Measurements from ENCODE around the gene PRLHR.

PRLHR gene

DNA sequence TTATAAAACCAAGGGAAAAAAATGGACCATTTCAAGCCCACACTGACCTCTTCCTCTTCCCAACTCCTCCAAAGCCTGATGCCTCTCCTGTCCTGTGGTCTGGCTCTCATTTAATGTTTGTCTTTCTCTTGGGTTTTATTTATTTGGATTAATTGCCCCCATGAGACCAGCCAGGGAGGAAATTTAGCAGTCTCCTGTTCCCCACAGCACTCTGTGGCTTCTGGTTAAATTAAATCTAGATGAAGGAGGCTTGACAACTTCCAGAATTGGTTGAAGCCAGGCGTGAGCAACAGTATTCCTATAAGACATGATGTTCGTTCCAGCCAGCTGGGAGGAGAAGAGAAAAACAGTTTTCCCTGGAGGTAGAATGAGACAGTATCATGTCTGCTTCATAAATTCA, 15.1 kb upstream of the PRLHR start:
- Histone ChIP-seq H3K14ac (ENCODE audit: low read length) (no peak overlapping the region), H3K4me1 (ENCODE audit: control insufficient read depth in 1 of 2, insufficient read depth in 2 of 2, low read length in 2 of 2) (no peaks in the 10 kb centered on the region), H2AFZ (ENCODE audit: insufficient read depth, low read length, poor library complexity) (no peak overlapping the region), H3K18ac (ENCODE audit: low read length) (no peak overlapping the region), H4K91ac (ENCODE audit: low read depth, low read length) (no peak overlapping the region), H2AK5ac (ENCODE audit: low read length) (no peak overlapping the region), H3K79me2 (ENCODE audit: control insufficient read depth, insufficient read depth, low read length, poor library complexity) (no peaks in the 10 kb centered on the region), H2BK5ac (ENCODE audit: low read depth, low read length, poor library complexity) (no peak overlapping the region), H3K4me2 (ENCODE audit: low read length) (no peak overlapping the region), H2BK12ac (ENCODE audit: low read length) (no peak overlapping the region), H3K9me3 (ENCODE audit: insufficient read depth, low read depth, low read length) (peaks cover 9% of the 10 kb centered on the region), H3K23ac (ENCODE audit: low read length) (no peak overlapping the region), H3K4me3 (ENCODE audit: low read depth, low read length) (no peak overlapping the region), H3K27me3 (ENCODE audit: insufficient read depth, low read length) (no peaks in the 10 kb centered on the region), H3K9ac (ENCODE audit: low read length) (no peak overlapping the region), H3K27ac (ENCODE audit: low read depth, low read length) (no peak overlapping the region), H4K8ac (ENCODE audit: low read depth, low read length) (no peak overlapping the region), H3K79me1 (ENCODE audit: low read length) (no peaks in the 10 kb centered on the region), H2BK120ac (ENCODE audit: insufficient read depth, low read length, poor library complexity) (no peak overlapping the region), H3K4ac (ENCODE audit: low read depth, low read length) (no peak overlapping the region), H4K12ac (ENCODE audit: low read depth, low read length) (no peak overlapping the region), H3K36me3 (ENCODE audit: control insufficient read depth in 1 of 2, insufficient read depth in 2 of 2, low read length in 2 of 2) (no peaks in the 10 kb centered on the region)
- DNase-seq: no peak
- no CpG with 5 or more reads among the region's 2 CpGs for WGBS (ENCODE audit: extremely low coverage, insufficient coverage, insufficient read length)

- Histone ChIP-seq H3K4me3 (ENCODE audit: low read depth, low read length) (peak overlapping the region; percentile 6), H2BK5ac (ENCODE audit: low read depth, low read length, poor library complexity) (no peak overlapping the region), H3K79me2 (ENCODE audit: control insufficient read depth, insufficient read depth, low read length, poor library complexity) (no peaks in the 10 kb centered on the region), H4K12ac (ENCODE audit: low read depth, low read length) (no peak overlapping the region), H2AK5ac (ENCODE audit: low read length) (no peak overlapping the region), H3K27ac (ENCODE audit: low read depth, low read length) (no peak overlapping the region), H3K9me3 (ENCODE audit: insufficient read depth, low read depth, low read length) (peaks cover 9% of the 10 kb centered on the region), H3K9ac (ENCODE audit: low read length) (no peak overlapping the region), H3K4me2 (ENCODE audit: low read length) (no peak overlapping the region), H3K23ac (ENCODE audit: low read length) (no peak overlapping the region), H3K79me1 (ENCODE audit: low read length) (no peaks in the 10 kb centered on the region), H3K14ac (ENCODE audit: low read length) (no peak overlapping the region), H3K4me1 (ENCODE audit: control insufficient read depth in 1 of 2, insufficient read depth in 2 of 2, low read length in 2 of 2) (no peaks in the 10 kb centered on the region), H3K18ac (ENCODE audit: low read length) (no peak overlapping the region), H4K91ac (ENCODE audit: low read depth, low read length) (no peak overlapping the region), H2BK120ac (ENCODE audit: insufficient read depth, low read length, poor library complexity) (no peak overlapping the region), H3K27me3 (ENCODE audit: insufficient read depth, low read length) (no peaks in the 10 kb centered on the region), H2BK12ac (ENCODE audit: low read length) (no peak overlapping the region), H3K4ac (ENCODE audit: low read depth, low read length) (no peak overlapping the region), H3K36me3 (ENCODE audit: control insufficient read depth in 1 of 2, insufficient read depth in 2 of 2, low read length in 2 of 2) (no peaks in the 10 kb centered on the region), H4K8ac (ENCODE audit: low read depth, low read length) (no peak overlapping the region), H2AFZ (ENCODE audit: insufficient read depth, low read length, poor library complexity) (no peak overlapping the region)
- no CpG with 5 or more reads among the region's 4 CpGs for WGBS (ENCODE audit: extremely low coverage, insufficient coverage, insufficient read length)
- no peak for DNase-seq
Measured at GRCh38 chr10:118607768-118608354, 12.4 kb upstream of the PRLHR start.

DNA sequence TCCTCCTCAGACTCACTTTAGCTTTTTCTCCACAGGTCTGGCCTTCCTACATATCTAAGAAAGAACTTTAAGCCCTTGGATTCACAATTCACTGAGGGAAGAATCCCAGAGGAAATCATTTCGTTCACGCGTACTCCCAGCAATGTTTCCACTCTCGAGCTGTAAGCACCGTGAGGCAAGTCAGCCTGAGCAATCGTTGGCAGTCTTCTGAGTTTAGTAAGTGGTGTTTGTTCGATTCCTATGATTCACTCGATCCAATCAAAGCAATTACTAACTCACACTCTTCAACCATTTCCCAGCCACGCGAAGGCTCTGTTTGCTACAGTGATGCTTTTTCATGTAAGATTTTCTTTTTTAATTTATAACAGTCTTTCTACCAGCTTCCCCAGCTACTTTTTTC, 10.2 kb upstream of the PRLHR start:
- no peak overlapping the region for H3K14ac ChIP-seq (ENCODE audit: low read length)
- H3K4ac ChIP-seq (ENCODE audit: low read depth, low read length): no peak overlapping the region
- no peaks in the 10 kb centered on the region for H3K27me3 ChIP-seq (ENCODE audit: insufficient read depth, low read length)
- no peak overlapping the region for H2BK5ac ChIP-seq (ENCODE audit: low read depth, low read length, poor library complexity)
- H4K91ac ChIP-seq (ENCODE audit: low read depth, low read length): no peak overlapping the region
- H3K4me3 ChIP-seq (ENCODE audit: low read depth, low read length): no peak overlapping the region
- H3K27ac ChIP-seq (ENCODE audit: low read depth, low read length): no peak overlapping the region
- DNase-seq: no peak
- H3K9me3 ChIP-seq (ENCODE audit: insufficient read depth, low read depth, low read length): peaks cover 9% of the 10 kb centered on the region
- no CpG with 5 or more reads among the region's 10 CpGs for WGBS (ENCODE audit: extremely low coverage, insufficient coverage, insufficient read length)
- no peak overlapping the region for H2AFZ ChIP-seq (ENCODE audit: insufficient read depth, low read length, poor library complexity)
- no peaks in the 10 kb centered on the region for H3K79me2 ChIP-seq (ENCODE audit: control insufficient read depth, insufficient read depth, low read length, poor library complexity)
- no peak overlapping the region for H3K18ac ChIP-seq (ENCODE audit: low read length)
- H3K4me2 ChIP-seq (ENCODE audit: low read length): no peak overlapping the region
- H3K23ac ChIP-seq (ENCODE audit: low read length): no peak overlapping the region
- H4K8ac ChIP-seq (ENCODE audit: low read depth, low read length): no peak overlapping the region
- no peak overlapping the region for H3K9ac ChIP-seq (ENCODE audit: low read length)
- no peaks in the 10 kb centered on the region for H3K4me1 ChIP-seq (ENCODE audit: control insufficient read depth in 1 of 2, insufficient read depth in 2 of 2, low read length in 2 of 2)
- H3K79me1 ChIP-seq (ENCODE audit: low read length): no peaks in the 10 kb centered on the region
- H3K36me3 ChIP-seq (ENCODE audit: control insufficient read depth in 1 of 2, insufficient read depth in 2 of 2, low read length in 2 of 2): no peaks in the 10 kb centered on the region
- no peak overlapping the region for H2AK5ac ChIP-seq (ENCODE audit: low read length)
- no peak overlapping the region for H2BK120ac ChIP-seq (ENCODE audit: insufficient read depth, low read length, poor library complexity)
- H4K12ac ChIP-seq (ENCODE audit: low read depth, low read length): no peak overlapping the region
- H2BK12ac ChIP-seq (ENCODE audit: low read length): no peak overlapping the region

DNA sequence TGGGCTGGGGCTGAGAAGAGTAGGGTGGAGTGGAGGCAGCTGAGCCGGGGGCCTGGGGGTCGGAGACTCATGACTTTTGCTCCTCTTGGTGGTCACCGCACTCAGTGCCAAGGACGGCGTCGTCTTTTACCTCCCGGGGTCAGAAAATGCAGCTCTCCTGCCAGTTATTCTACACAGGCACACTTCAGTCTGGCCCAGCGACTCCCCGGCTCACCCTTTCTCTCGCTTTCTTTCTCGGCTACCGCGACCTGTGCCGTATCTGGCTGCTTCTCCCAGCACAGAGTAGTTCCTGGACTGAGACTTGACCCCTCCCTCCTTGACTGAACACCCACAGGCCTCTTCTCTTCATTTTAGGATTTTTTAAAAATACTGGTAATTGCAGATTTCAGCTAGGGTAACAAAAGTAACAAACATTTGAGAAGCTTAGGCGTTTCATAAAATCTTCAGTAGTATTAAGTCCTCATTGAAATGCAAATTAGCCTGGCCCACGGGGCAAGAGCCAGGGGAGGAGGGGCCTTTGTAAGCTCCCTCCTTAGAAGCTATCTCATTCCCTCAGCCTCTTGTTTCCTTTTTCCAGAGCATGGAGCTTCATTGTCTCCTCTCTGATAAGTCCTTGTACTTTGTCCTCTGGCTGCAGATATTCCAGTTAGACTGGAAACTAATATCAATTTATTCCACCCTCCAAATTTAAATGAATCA, 1.1 kb upstream of the PRLHR start:
- no peak overlapping the region for H2BK5ac ChIP-seq (ENCODE audit: low read depth, low read length, poor library complexity)
- H2AK5ac ChIP-seq (ENCODE audit: low read length): no peak overlapping the region
- no peaks in the 10 kb centered on the region for H3K79me2 ChIP-seq (ENCODE audit: control insufficient read depth, insufficient read depth, low read length, poor library complexity)
- H3K23ac ChIP-seq (ENCODE audit: low read length): no peak overlapping the region
- H3K4me3 ChIP-seq (ENCODE audit: low read depth, low read length): peak overlapping the region; percentile 46
- no peak overlapping the region for H3K4ac ChIP-seq (ENCODE audit: low read depth, low read length)
- WGBS (ENCODE audit: extremely low coverage, insufficient coverage, insufficient read length): no CpG with 5 or more reads among the region's 16 CpGs
- H3K27me3 ChIP-seq (ENCODE audit: insufficient read depth, low read length): peaks cover 27% of the 10 kb centered on the region
- no peak overlapping the region for H4K8ac ChIP-seq (ENCODE audit: low read depth, low read length)
- no peak overlapping the region for H3K18ac ChIP-seq (ENCODE audit: low read length)
- no peak overlapping the region for H2AFZ ChIP-seq (ENCODE audit: insufficient read depth, low read length, poor library complexity)
- H3K4me2 ChIP-seq (ENCODE audit: low read length): peak overlapping the region; percentile 48
- H3K79me1 ChIP-seq (ENCODE audit: low read length): no peaks in the 10 kb centered on the region
- no peak overlapping the region for H3K14ac ChIP-seq (ENCODE audit: low read length)
- H3K9ac ChIP-seq (ENCODE audit: low read length): no peak overlapping the region
- DNase-seq: no peak
- H3K4me1 ChIP-seq (ENCODE audit: control insufficient read depth in 1 of 2, insufficient read depth in 2 of 2, low read length in 2 of 2): peaks cover 0 to 3% of the 10 kb centered on the region in 2 experiments
- no peak overlapping the region for H2BK120ac ChIP-seq (ENCODE audit: insufficient read depth, low read length, poor library complexity)
- H4K12ac ChIP-seq (ENCODE audit: low read depth, low read length): no peak overlapping the region
- peaks cover 17% of the 10 kb centered on the region for H3K9me3 ChIP-seq (ENCODE audit: insufficient read depth, low read depth, low read length)
- no peak overlapping the region for H3K27ac ChIP-seq (ENCODE audit: low read depth, low read length)
- H2BK12ac ChIP-seq (ENCODE audit: low read length): no peak overlapping the region
- no peaks in the 10 kb centered on the region for H3K36me3 ChIP-seq (ENCODE audit: control insufficient read depth in 1 of 2, insufficient read depth in 2 of 2, low read length in 2 of 2)
- no peak overlapping the region for H4K91ac ChIP-seq (ENCODE audit: low read depth, low read length)

Data from trophoblast cell (in vitro differentiated cells and primary cell).